ENCODE data around the gene WNT5B. TPM values are rescaled to one million over a fixed set of nuclear protein-coding genes. Genes with fewer than 3 reads are reported as not detected.

Gene WNT5B
- total and polyA plus RNA-seq, 2 donors (not counting 3 experiments of a cell fraction or from before 2014, with no cell fraction given), result not detected

- ChIA-PET CTCF (interaction anchor here (1.0 to 2.2 kb wide), 11 partner anchors 9 to 657 kb away, joined by 3 to 41 read pairs (median 4); partner anchors contain the start of genes FBXL14 and RAD52), POLR2A (interaction anchor here (1.2 kb wide), 1 partner anchor 488 kb away, joined by 3 read pairs; no protein-coding TSS in a partner anchor)
- DNase-seq (ENCODE audit: low read depth, low spot score) (peak; percentile 69), FAIRE-seq (no peak)
- H3K4me3 ChIP-seq (replicated peaks in 1 of 3; ENCODE audit: insufficient read depth in 1 of 3, low read depth in 1 of 3, low read length in 3 of 3), result peak overlapping the region in 1 of 3 experiments; percentile 27
- no TSS peak for BruUV-seq (replicated peaks)
- no peaks in the 10 kb centered on the region for H3K79me2 ChIP-seq (ENCODE audit: control insufficient read depth, insufficient read depth, low read length)
- H4K20me1 ChIP-seq (replicated peaks; ENCODE audit: control insufficient read depth, extremely low read depth, insufficient read depth, low read length), result no peaks in the 10 kb centered on the region
- H3K36me3 ChIP-seq (ENCODE audit: control insufficient read depth in 2 of 2, extremely low read depth in 1 of 2, insufficient read depth in 2 of 2, low read length in 2 of 2), result no peaks in the 10 kb centered on the region
- H3K9me1 ChIP-seq (replicated peaks; ENCODE audit: control insufficient read depth, extremely low read depth, insufficient read depth, low read length), result no peaks in the 10 kb centered on the region
- H3K4me1 ChIP-seq (ENCODE audit: control insufficient read depth, extremely low read depth, insufficient read depth, low read length), result peaks cover 9% of the 10 kb centered on the region
- intact Hi-C loops (cut with micrococcal nuclease) (no loop called here), dilution Hi-C loops (cut with MboI; ENCODE audit: extremely low pct_ligation_motif_present, low sequenced_read_pairs) (no loop called here)
- no peaks in the 10 kb centered on the region for H3K9me3 ChIP-seq (replicated peaks; ENCODE audit: control insufficient read depth, insufficient read depth, low read length)
- no peak for TF ChIP-seq EZH2 (IDR thresholded peaks at IDR 0.05; ENCODE audit: borderline replicate concordance, low read depth, low read length, severe bottlenecking)
- peak; percentile 40 for TF ChIP-seq FOS (IDR thresholded peaks at IDR 0.05; ENCODE audit: borderline replicate concordance, insufficient read depth, low read length)
- no peak for TF ChIP-seq MYC (IDR thresholded peaks at IDR 0.05; ENCODE audit: low read depth, low read length)
- no peak for TF ChIP-seq POLR2AphosphoS5 (IDR thresholded peaks at IDR 0.05; ENCODE audit: insufficient read depth, low read depth, low read length)
- no peak for TF ChIP-seq POLR2A (IDR thresholded peaks at IDR 0.05; ENCODE audit: low read depth, low read length)
- TF ChIP-seq GATA2 (IDR thresholded peaks at IDR 0.05; ENCODE audit: insufficient read depth, insufficient read length, low read depth, low read length), result no peak
- no peak for TF ChIP-seq MAX (IDR thresholded peaks at IDR 0.05; ENCODE audit: insufficient read depth, insufficient read length)
- peak; percentile 8 for TF ChIP-seq JUN (IDR thresholded peaks at IDR 0.05; ENCODE audit: borderline replicate concordance, insufficient read depth, insufficient read length, low read depth)
- no peak for TF ChIP-seq CTCF (IDR thresholded peaks at IDR 0.05; ENCODE audit: extremely low read depth in 1 of 2, insufficient read depth in 1 of 2, low read depth in 1 of 2, low read length in 2 of 2)
- H3K4me2 ChIP-seq (ENCODE audit: insufficient read depth, low read length), result peak overlapping the region; percentile 76
- H3K27ac ChIP-seq (ENCODE audit: insufficient read depth, low read depth, low read length), result peak overlapping the region; percentile 39
- peak overlapping the region; percentile 73 for H2AFZ ChIP-seq (ENCODE audit: low read depth, low read length)
- H3K27me3 ChIP-seq (ENCODE audit: control insufficient read depth in 2 of 2, insufficient read depth in 2 of 2, low read length in 2 of 2), result no peaks in the 10 kb centered on the region
- H3K9ac ChIP-seq (replicated peaks; ENCODE audit: extremely low read depth, insufficient read depth, low read length), result peak overlapping the region; percentile 27
Measured at GRCh38 chr12:1606021-1606622, 22.9 kb upstream of the WNT5B start.
